BJ (cell line): ENCODE results near the gene CD74. TPM values are rescaled to one million over a fixed set of nuclear protein-coding genes. Genes with fewer than 3 reads are reported as not detected.

Experiments used
- CTCF ChIA-PET: fragments of 350-600 bp; formaldehyde crosslinking; extraction: SDS; loops from one replicate; lab custom pipeline; 2021; ENCODE audit warnings: antibody characterized with exemption, inconsistent platforms; lab: Yijun Ruan, JAX
- POLR2A ChIA-PET: fragments of 300-600 bp; sonication (Branson Sonifier 250); formaldehyde crosslinking; extraction: SDS; loops from one replicate; lab custom pipeline; 2021; ENCODE audit warnings: antibody characterized with exemption; lab: Charles Lee
- DNase-seq: peaks from one replicate; pipeline ENCODE4 v3.0.0-alpha.2; 2011; ENCODE audit warnings: low read depth
- H3K27me3 ChIP-seq: 2 replicates; pipeline ENCODE4 v1.6.0; 2011; ENCODE audit warnings: low read length; ENCODE audit not compliant: control insufficient read depth, insufficient read depth
- H3K36me3 ChIP-seq: 2 replicates; pipeline ENCODE4 v1.5.1; 2011; ENCODE audit warnings: low read length; ENCODE audit not compliant: control insufficient read depth, insufficient read depth
- H3K4me3 ChIP-seq: 2 replicates; pipeline ENCODE4 v1.5.1; 2011; ENCODE audit warnings: low read depth, mild to moderate bottlenecking, control low read depth, low read length
- CTCF ChIP-seq: IDR thresholded peaks from 2 replicates; pipeline ENCODE4 v1.5.1; 2011; ENCODE audit warnings: low read depth, mild to moderate bottlenecking, control low read depth, inconsistent platforms, low read length, moderate library complexity; ENCODE audit not compliant: insufficient read depth
- polyA plus RNA-seq: library from polyadenylated mRNA; depleted of rRNA; stranded (reverse); fragments of >200 nt; gene quantifications from 2 replicates; pipeline ENCODE4 v1.2.3, GENCODE V29; 2011

The CD74 gene
- polyA plus RNA-seq, 1 experiment: 0.28 TPM

GRCh38 chr5:150442699-150443080, 30.0 kb upstream of the CD74 start:
- ChIA-PET CTCF (interaction anchor here (0.6 to 0.9 kb wide), 2 partner anchors 46 to 170 kb away, joined by 3 read pairs; no protein-coding TSS in a partner anchor), POLR2A (no interaction called here)

GRCh38 chr5:150441813-150442698, 29.3 kb upstream of the CD74 start:
- H3K4me3 ChIP-seq: no peak overlapping the region
- TF ChIP-seq CTCF: no peak
- H3K36me3 ChIP-seq: peaks cover 30% of the 10 kb centered on the region
- DNase-seq: no peak
- POLR2A ChIA-PET: no interaction called here
- CTCF ChIA-PET: interaction anchor here (0.6 to 0.9 kb wide), 2 partner anchors 45 to 108 kb away, joined by 3 read pairs; no protein-coding TSS in a partner anchor
- H3K27me3 ChIP-seq: no peaks in the 10 kb centered on the region

More at GRCh38 chr5:150442699-150443080, 30.0 kb upstream of the CD74 start:
- TF ChIP-seq CTCF: no peak
- no peak for DNase-seq
- Histone ChIP-seq H3K36me3 (peaks cover 32% of the 10 kb centered on the region), H3K4me3 (no peak overlapping the region), H3K27me3 (no peaks in the 10 kb centered on the region)

GRCh38 chr5:150440948-150441812, 28.5 kb upstream of the CD74 start:
- DNase-seq: no peak
- ChIA-PET CTCF (interaction anchor here (1.4 to 2.0 kb wide), 2 partner anchors 9 to 63 kb away, joined by 3 to 7 read pairs; partner anchors contain the start of gene RPS14), POLR2A (no interaction called here)
- TF ChIP-seq CTCF: no peak
- peaks cover 23% of the 10 kb centered on the region for H3K36me3 ChIP-seq
- H3K4me3 ChIP-seq: no peak overlapping the region
- no peaks in the 10 kb centered on the region for H3K27me3 ChIP-seq

GRCh38 chr5:150438873-150439546, 26.3 kb upstream of the CD74 start:
- H3K36me3 ChIP-seq: peaks cover 7% of the 10 kb centered on the region
- DNase-seq: no peak
- POLR2A ChIA-PET: interaction anchor here (0.7 kb wide), 1 partner anchor 10 kb away, joined by 9 read pairs; no protein-coding TSS in a partner anchor

More at GRCh38 chr5:150438873-150439546, 26.3 kb upstream of the CD74 start:
- CTCF ChIA-PET: interaction anchor here (0.7 to 2.0 kb wide), 7 partner anchors 11 to 434 kb away, joined by 3 to 7 read pairs (median 4); partner anchors contain the start of gene RPS14
- Histone ChIP-seq H3K4me3 (no peak overlapping the region), H3K27me3 (no peaks in the 10 kb centered on the region)
- TF ChIP-seq CTCF: peak; percentile 69
